HG03342 (cell line): ENCODE results near the gene BMP15.

Source experiments
- ATAC-seq: cut with Tn5 transposase; IDR thresholded peaks from one replicate; pipeline ENCODE4 v1.9.1; 2021; ENCODE audit warnings: mild to moderate bottlenecking, moderate library complexity; ENCODE audit not compliant: unreplicated experiment

The BMP15 gene

GRCh38 chrX:50910685-50911176 is at the start of gene BMP15:
Gene BMP15, plus strand, starts transcription at chrX:50910735. Its CDS starts 49 bp downstream, at chrX:50910784.
- no peak for ATAC-seq

- ATAC-seq, result no peak
Observed at GRCh38 chrX:50863471-50863870, 47.1 kb upstream of the BMP15 start.

- no peak for ATAC-seq
Observed at GRCh38 chrX:50865311-50865710, 45.2 kb upstream of the BMP15 start.

- no peak for ATAC-seq
Observed at GRCh38 chrX:50871922-50872453, 38.5 kb upstream of the BMP15 start.

- no peak for ATAC-seq
Observed at GRCh38 chrX:50874876-50875275, 35.7 kb upstream of the BMP15 start.

- no peak for ATAC-seq
Observed at GRCh38 chrX:50876551-50876950, 34.0 kb upstream of the BMP15 start.

- no peak for ATAC-seq
Observed at GRCh38 chrX:50877310-50877709, 33.2 kb upstream of the BMP15 start.

GRCh38 chrX:50881028-50881427 is 29.5 kb upstream of the BMP15 start:
- no peak for ATAC-seq

- no peak for ATAC-seq
Observed at GRCh38 chrX:50888884-50889283, 21.7 kb upstream of the BMP15 start.

GRCh38 chrX:50889582-50889981 is 21.0 kb upstream of the BMP15 start:
- ATAC-seq, result no peak

- ATAC-seq, result no peak
Observed at GRCh38 chrX:50893047-50893446, 17.5 kb upstream of the BMP15 start.

- no peak for ATAC-seq
Observed at GRCh38 chrX:50893466-50893865, 17.1 kb upstream of the BMP15 start.

- ATAC-seq, result no peak
Observed at GRCh38 chrX:50905334-50905733, 5.2 kb upstream of the BMP15 start.

- no peak for ATAC-seq
Observed at GRCh38 chrX:50913520-50913919, 3.0 kb downstream of the BMP15 start.

GRCh38 chrX:50920132-50920531 is 9.6 kb downstream of the BMP15 start:
- no peak for ATAC-seq

- ATAC-seq, result no peak
Observed at GRCh38 chrX:50927127-50927526, 16.6 kb downstream of the BMP15 start.

GRCh38 chrX:50941638-50942037 is 31.1 kb downstream of the BMP15 start:
- ATAC-seq, result no peak

GRCh38 chrX:50942471-50942870 is 31.9 kb downstream of the BMP15 start:
- ATAC-seq, result no peak

- ATAC-seq, result no peak
Observed at GRCh38 chrX:50952406-50952805, 41.9 kb downstream of the BMP15 start.

- ATAC-seq, result no peak
Observed at GRCh38 chrX:50953832-50954231, 43.3 kb downstream of the BMP15 start.

GRCh38 chrX:50962156-50962555 is 51.6 kb downstream of the BMP15 start:
- ATAC-seq, result no peak

- ATAC-seq, result no peak
Observed at GRCh38 chrX:50963842-50964241, 53.3 kb downstream of the BMP15 start.
